GM12878 (cell line): ENCODE measurements around the gene IL1R2. TPM values are rescaled to one million over a fixed set of nuclear protein-coding genes. Genes with fewer than 3 reads are reported as not detected.

Experiments
- BACH1 ChIP-seq: fragments of 450-650 bp; IDR thresholded peaks from 2 replicates; pipeline ENCODE4 v1.6.1; 2017; ENCODE audit warnings: mild to moderate bottlenecking, borderline replicate concordance
- NFIC ChIP-seq: IDR thresholded peaks from 2 replicates; pipeline ENCODE4 v1.6.1; 2012; ENCODE audit warnings: low read depth, mild to moderate bottlenecking, inconsistent platforms, low read length, moderate library complexity
- RBBP5 ChIP-seq: fragments of 200-600 bp; sonication (generic); conservative IDR thresholded peaks from 2 replicates; pipeline ENCODE4 v1.6.1; 2016
- RCOR1 ChIP-seq: conservative IDR thresholded peaks from 2 replicates; pipeline ENCODE4 v1.6.1; 2012; ENCODE audit warnings: low read depth, low read length, improper control_type of control experiment
- SKIL ChIP-seq: fragments of 450-650 bp; IDR thresholded peaks from 2 replicates; pipeline ENCODE4 v1.6.1; 2017; ENCODE audit warnings: mild to moderate bottlenecking, low read depth, inconsistent platforms; ENCODE audit not compliant: poor library complexity, severe bottlenecking
- SREBF1 ChIP-seq: IDR thresholded peaks from 2 replicates; pipeline ENCODE4 v1.6.1; 2012; ENCODE audit warnings: mild to moderate bottlenecking, low read length
- ZBTB40 ChIP-seq: fragments of 450-650 bp; IDR thresholded peaks from 2 replicates; pipeline ENCODE4 v1.6.1; 2016; ENCODE audit warnings: mild to moderate bottlenecking, moderate library complexity, borderline replicate concordance
- ZNF24 ChIP-seq: fragments of 450-650 bp; IDR thresholded peaks from 2 replicates; pipeline ENCODE4 v1.6.1; 2017; ENCODE audit warnings: antibody characterized with exemption, mild to moderate bottlenecking
- ZNF592 ChIP-seq: fragments of 450-650 bp; IDR thresholded peaks from 2 replicates; pipeline ENCODE4 v1.6.1; 2017; ENCODE audit warnings: mild to moderate bottlenecking, moderate library complexity
- polyA plus RNA-seq, 11 experiments: library from polyadenylated mRNA; depleted of rRNA in 4 of 11; unstranded in 6 of 11; stranded (reverse) in 5 of 11; fragments of >200 nt; fragmentation: Nextera tagmentation in 4 of 11; fragmentation: Illumina TruSeq in 1 of 11; extraction: Ambion mirVana in 4 of 11; extraction: Trizol in 1 of 11; gene quantifications; 1 replicate in 1 of 11; 2 replicates in 10 of 11; pipeline versions ENCODE4 v1.2.1 to v1.2.3, GENCODE V29; 2011 to 2016; ENCODE audit warnings: inconsistent platforms in 2 of 11, missing spikeins in 2 of 11, low read depth in 1 of 11
- total RNA-seq, 4 experiments: library from RNA; depleted of rRNA in 3 of 4; stranded (reverse); fragments of >200 nt in 3 of 4; fragmentation: Illumina TruSeq in 1 of 4; extraction: Trizol in 1 of 4; gene quantifications; 2 replicates each; pipeline versions ENCODE4 v1.2.1 to v1.2.3, GENCODE V29; 2013 to 2021

Gene IL1R2
- total and polyA plus RNA-seq, 10 of the 15 experiments (the other 5 are each of a cell fraction or from before 2014, with no cell fraction given) = 0.44 to 6.4 (median 0.62) TPM

GRCh38 chr2:101987832-101988231, 3.9 kb upstream of the IL1R2 start (continued):
- TF ChIP-seq ZBTB40 (no peak), SREBF1 (no peak), RBBP5 (no peak), NFIC (no peak), SKIL (no peak), RCOR1 (no peak), ZNF24 (no peak), BACH1 (no peak), ZNF592 (no peak)
